Suprapubic skin (tissue), 4 donors: ENCODE data around the gene ZFP64.

Source experiments
- CTCF ChIP-seq, 2 donors: fragments of 200-600 bp in 1 of 2; fragments of 450-650 bp in 1 of 2; sonication (generic) in 1 of 2; IDR thresholded peaks; one replicate each; pipeline ENCODE4 v1.5.1; 2016 to 2019; ENCODE audit warnings: antibody characterized with exemption in 2 of 2, mild to moderate bottlenecking in 1 of 2, moderate library complexity in 1 of 2
- POLR2A ChIP-seq, 2 donors: fragments of 450-650 bp; IDR thresholded peaks; one replicate each; pipeline ENCODE4 v1.6.1; 2017; ENCODE audit warnings: antibody characterized with exemption in 2 of 2, mild to moderate bottlenecking in 2 of 2, moderate library complexity in 2 of 2
- POLR2AphosphoS5 ChIP-seq, 3 donors: sonication (generic); formaldehyde crosslinking; IDR thresholded peaks; one replicate each; pipeline ENCODE4 v1.6.1; 2017; ENCODE audit warnings: antibody characterized with exemption in 3 of 3

GRCh38 chr20:52201395-52201794, 9.8 kb upstream of the ZFP64 start:
- no peak for TF ChIP-seq CTCF (IDR thresholded peaks at IDR 0.05)
- TF ChIP-seq POLR2AphosphoS5 (IDR thresholded peaks at IDR 0.05) = no peak
- TF ChIP-seq POLR2A (IDR thresholded peaks at IDR 0.05) = no peak
